Loucy (cell line): Measurements from ENCODE around the gene RFTN2.

ENCODE experiments used
- H2AFZ ChIP-seq: fragments of 200-600 bp; sonication (generic); 2 replicates; pipeline ENCODE4 v1.6.0; 2016; ENCODE audit warnings: antibody characterized with exemption, mild to moderate bottlenecking, low read length, moderate library complexity
- H3F3A ChIP-seq: fragments of 200-600 bp; 2 replicates; pipeline ENCODE4 v1.6.0; 2016; ENCODE audit warnings: antibody characterized with exemption, low read depth, mild to moderate bottlenecking
- H3K27me3 ChIP-seq: fragments of 200-600 bp; sonication (generic); 2 replicates; pipeline ENCODE4 v1.6.1; 2014; ENCODE audit warnings: low read length, mild to moderate bottlenecking; ENCODE audit not compliant: insufficient read depth, poor library complexity, severe bottlenecking
- H3K36me3 ChIP-seq: fragments of 200-600 bp; sonication (generic); 2 replicates; pipeline ENCODE4 v1.6.1; 2016; ENCODE audit warnings: low read length; ENCODE audit not compliant: insufficient read depth
- H3K4me1 ChIP-seq: fragments of 200-600 bp; sonication (generic); 2 replicates; pipeline ENCODE4 v1.5.1; 2014; ENCODE audit warnings: low read length, mild to moderate bottlenecking; ENCODE audit not compliant: insufficient read depth, poor library complexity, severe bottlenecking
- H3K4me2 ChIP-seq: fragments of 200-600 bp; sonication (generic); 2 replicates; pipeline ENCODE4 v1.6.0; 2014; ENCODE audit warnings: antibody characterized with exemption, low read length, low read depth, mild to moderate bottlenecking; ENCODE audit not compliant: poor library complexity, severe bottlenecking
- H3K4me3 ChIP-seq: fragments of 200-600 bp; sonication (generic); 2 replicates; pipeline ENCODE4 v1.5.1; 2014; ENCODE audit warnings: low read length, mild to moderate bottlenecking, mixed read lengths; ENCODE audit not compliant: poor library complexity, severe bottlenecking
- H3K79me2 ChIP-seq: fragments of 200-600 bp; sonication (generic); 2 replicates; pipeline ENCODE4 v1.6.1; 2014; ENCODE audit warnings: low read length; ENCODE audit not compliant: insufficient read depth
- H3K9ac ChIP-seq: fragments of 200-600 bp; sonication (generic); 2 replicates; pipeline ENCODE4 v1.6.0; 2014; ENCODE audit warnings: mild to moderate bottlenecking, low read depth, low read length, moderate library complexity; ENCODE audit not compliant: poor library complexity, severe bottlenecking
- H3K9me2 ChIP-seq: fragments of 200-600 bp; sonication (generic); replicated peaks from 2 replicates; pipeline ENCODE4 v1.6.1; 2016; ENCODE audit warnings: low read depth, low read length, mixed read lengths
- H3K9me3 ChIP-seq: fragments of 200-600 bp; sonication (generic); 2 replicates; pipeline ENCODE4 v1.6.1; 2014; ENCODE audit warnings: mild to moderate bottlenecking, antibody characterized with exemption, low read length, low read depth; ENCODE audit not compliant: insufficient read depth
- H4K20me1 ChIP-seq: fragments of 200-600 bp; sonication (generic); 2 replicates; pipeline ENCODE4 v1.6.0; 2014; ENCODE audit warnings: antibody characterized with exemption, low read length, mild to moderate bottlenecking; ENCODE audit not compliant: insufficient read depth, poor library complexity, severe bottlenecking
- EZH2phosphoT487 ChIP-seq: fragments of 200-600 bp; IDR thresholded peaks from 2 replicates; pipeline ENCODE4 v1.6.1; 2018; ENCODE audit warnings: antibody characterized with exemption, mild to moderate bottlenecking, moderate library complexity, borderline replicate concordance
- TF ChIP-seq, protein P1 (sequence below): fragments of 200-600 bp; sonication (generic); conservative IDR thresholded peaks from 2 replicates; pipeline ENCODE4 v1.5.1; 2014; ENCODE audit warnings: mild to moderate bottlenecking, antibody characterized with exemption, low read length

Gene RFTN2

DNA sequence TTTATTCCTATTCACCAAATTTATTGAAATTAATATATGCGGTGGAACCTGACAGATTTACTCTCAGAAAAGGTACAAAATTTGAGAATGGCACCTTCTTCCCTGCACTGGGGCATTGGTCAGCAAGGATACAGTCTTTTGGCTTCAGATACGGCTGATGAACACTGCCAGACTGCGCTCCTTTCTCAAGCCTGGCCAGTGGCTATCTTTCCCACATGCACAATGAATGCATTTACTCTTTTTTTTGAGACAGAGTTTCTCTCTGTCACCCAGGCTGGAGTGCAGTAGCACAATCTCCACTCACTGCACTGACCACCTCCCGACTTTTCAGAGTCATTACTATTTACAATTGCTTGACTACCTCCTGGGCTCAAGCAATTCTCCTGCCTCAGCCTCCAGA, 97.9 kb downstream of the RFTN2 start:
- Histone ChIP-seq H3K9ac (no peak overlapping the region), H3K9me2 (no peaks in the 10 kb centered on the region), H3K4me2 (no peak overlapping the region), H3K27me3 (no peaks in the 10 kb centered on the region), H4K20me1 (no peaks in the 10 kb centered on the region), H2AFZ (no peak overlapping the region), H3K36me3 (no peaks in the 10 kb centered on the region), H3K9me3 (peaks cover 5% of the 10 kb centered on the region; the same call in 1 of the 2 replicates), H3K4me1 (no peaks in the 10 kb centered on the region), H3F3A (no peaks in the 10 kb centered on the region), H3K79me2 (no peaks in the 10 kb centered on the region), H3K4me3 (no peak overlapping the region)
- TF ChIP-seq, protein P1, sequence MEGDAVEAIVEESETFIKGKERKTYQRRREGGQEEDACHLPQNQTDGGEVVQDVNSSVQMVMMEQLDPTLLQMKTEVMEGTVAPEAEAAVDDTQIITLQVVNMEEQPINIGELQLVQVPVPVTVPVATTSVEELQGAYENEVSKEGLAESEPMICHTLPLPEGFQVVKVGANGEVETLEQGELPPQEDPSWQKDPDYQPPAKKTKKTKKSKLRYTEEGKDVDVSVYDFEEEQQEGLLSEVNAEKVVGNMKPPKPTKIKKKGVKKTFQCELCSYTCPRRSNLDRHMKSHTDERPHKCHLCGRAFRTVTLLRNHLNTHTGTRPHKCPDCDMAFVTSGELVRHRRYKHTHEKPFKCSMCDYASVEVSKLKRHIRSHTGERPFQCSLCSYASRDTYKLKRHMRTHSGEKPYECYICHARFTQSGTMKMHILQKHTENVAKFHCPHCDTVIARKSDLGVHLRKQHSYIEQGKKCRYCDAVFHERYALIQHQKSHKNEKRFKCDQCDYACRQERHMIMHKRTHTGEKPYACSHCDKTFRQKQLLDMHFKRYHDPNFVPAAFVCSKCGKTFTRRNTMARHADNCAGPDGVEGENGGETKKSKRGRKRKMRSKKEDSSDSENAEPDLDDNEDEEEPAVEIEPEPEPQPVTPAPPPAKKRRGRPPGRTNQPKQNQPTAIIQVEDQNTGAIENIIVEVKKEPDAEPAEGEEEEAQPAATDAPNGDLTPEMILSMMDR: no peak
- TF ChIP-seq EZH2phosphoT487: no peak

DNA sequence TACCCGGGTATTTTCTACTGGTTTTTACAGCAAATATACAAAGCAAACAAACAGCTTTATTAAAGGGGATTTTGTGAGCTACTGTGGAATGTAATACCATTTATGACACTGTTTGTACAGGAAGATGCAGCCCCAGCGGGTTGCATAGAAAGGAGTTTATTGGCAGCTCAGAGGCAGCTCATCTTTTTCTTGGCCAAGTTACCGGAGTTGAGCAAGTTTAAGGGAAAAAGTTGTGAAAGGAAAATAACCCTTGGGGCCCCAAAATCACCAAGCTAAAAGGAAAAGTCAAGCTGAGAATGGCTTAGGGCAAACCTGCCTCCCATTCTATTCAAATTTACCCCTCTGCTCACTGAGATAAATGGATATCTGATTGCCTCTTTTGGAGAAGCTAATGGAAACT, 98.8 kb downstream of the RFTN2 start:
- Histone ChIP-seq H3K4me2 (no peak overlapping the region), H3K27me3 (no peaks in the 10 kb centered on the region), H3K36me3 (no peaks in the 10 kb centered on the region), H3K9ac (no peak overlapping the region), H2AFZ (no peak overlapping the region), H3F3A (no peaks in the 10 kb centered on the region), H3K9me2 (no peaks in the 10 kb centered on the region), H3K4me1 (no peaks in the 10 kb centered on the region), H3K4me3 (no peak overlapping the region), H3K9me3 (peaks cover 5% of the 10 kb centered on the region; the same call in 1 of the 2 replicates), H4K20me1 (no peaks in the 10 kb centered on the region), H3K79me2 (no peaks in the 10 kb centered on the region)
- no peak for TF ChIP-seq EZH2phosphoT487
- TF ChIP-seq, protein P1: no peak

DNA sequence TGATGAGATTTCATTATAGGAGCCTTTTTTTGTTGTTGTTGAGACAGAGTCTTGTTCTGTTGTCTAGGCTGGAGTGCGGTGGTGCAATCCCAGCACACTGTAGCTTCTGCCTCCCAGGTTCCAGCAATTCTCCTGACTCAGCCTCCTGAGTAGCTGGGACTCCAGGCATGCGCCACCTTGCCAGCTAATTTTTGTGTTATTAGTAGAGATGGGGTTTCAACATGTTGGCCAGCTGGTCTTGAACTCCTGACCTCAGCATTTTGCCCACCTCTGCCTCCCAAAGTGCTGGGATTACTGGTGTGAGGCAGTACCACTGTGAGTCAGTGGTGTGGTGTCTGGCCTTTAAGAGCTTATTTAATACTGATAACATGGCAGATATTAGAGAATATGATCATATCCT, 99.4 kb downstream of the RFTN2 start:
- Histone ChIP-seq H3K4me2 (no peak overlapping the region), H3K79me2 (no peaks in the 10 kb centered on the region), H4K20me1 (no peaks in the 10 kb centered on the region), H3K36me3 (no peaks in the 10 kb centered on the region), H3K4me3 (no peak overlapping the region), H2AFZ (no peak overlapping the region), H3K9me2 (no peaks in the 10 kb centered on the region), H3K27me3 (no peaks in the 10 kb centered on the region), H3K9me3 (peaks cover 5% of the 10 kb centered on the region; the same call in 1 of the 2 replicates), H3K9ac (no peak overlapping the region), H3K4me1 (no peaks in the 10 kb centered on the region), H3F3A (no peaks in the 10 kb centered on the region)
- TF ChIP-seq, protein P1: no peak
- no peak for TF ChIP-seq EZH2phosphoT487
